Activated CD8-positive, alpha-beta memory T cell treated with anti-CD3 and anti-CD28 coated beads, Interleukin-2, amount 50 U/mL, for 1 hour (primary cell): ENCODE data around the gene PRAMEF25.
"Not testable (repeated sequence)": the region's sequence is repeated elsewhere in the genome, so short reads cannot be mapped to it uniquely, and the experiment has no call there.

Source experiments
- DNase-seq: peaks from one replicate; pipeline ENCODE4 v3.0.0-alpha.2; 2020; ENCODE audit errors: extremely low read depth

The PRAMEF25 gene

GRCh38 chr1:13070474-13070873, at the start of gene PRAMEF25:
PRAMEF25 (plus strand) TSS chr1:13070774; CDS start chr1:13073694, 2,920 bp downstream.
- DNase-seq, result not testable (repeated sequence)

- DNase-seq, result not testable (repeated sequence)
Measured at GRCh38 chr1:13056475-13056874, 14.1 kb upstream of the PRAMEF25 start, which contains the start of gene PRAMEF27. PRAMEF27 (minus strand) TSS chr1:13056575; CDS start chr1:13053659, 2,916 bp downstream.

- DNase-seq, result not testable (repeated sequence)
Measured at GRCh38 chr1:13116754-13117153, 46.2 kb downstream of the PRAMEF25 start, which contains the start of gene HNRNPCL2. HNRNPCL2 (minus strand) TSS chr1:13116854; CDS start chr1:13116400, 454 bp downstream.
